ENCODE results near the gene HOXB5.

Gene HOXB5

DNA sequence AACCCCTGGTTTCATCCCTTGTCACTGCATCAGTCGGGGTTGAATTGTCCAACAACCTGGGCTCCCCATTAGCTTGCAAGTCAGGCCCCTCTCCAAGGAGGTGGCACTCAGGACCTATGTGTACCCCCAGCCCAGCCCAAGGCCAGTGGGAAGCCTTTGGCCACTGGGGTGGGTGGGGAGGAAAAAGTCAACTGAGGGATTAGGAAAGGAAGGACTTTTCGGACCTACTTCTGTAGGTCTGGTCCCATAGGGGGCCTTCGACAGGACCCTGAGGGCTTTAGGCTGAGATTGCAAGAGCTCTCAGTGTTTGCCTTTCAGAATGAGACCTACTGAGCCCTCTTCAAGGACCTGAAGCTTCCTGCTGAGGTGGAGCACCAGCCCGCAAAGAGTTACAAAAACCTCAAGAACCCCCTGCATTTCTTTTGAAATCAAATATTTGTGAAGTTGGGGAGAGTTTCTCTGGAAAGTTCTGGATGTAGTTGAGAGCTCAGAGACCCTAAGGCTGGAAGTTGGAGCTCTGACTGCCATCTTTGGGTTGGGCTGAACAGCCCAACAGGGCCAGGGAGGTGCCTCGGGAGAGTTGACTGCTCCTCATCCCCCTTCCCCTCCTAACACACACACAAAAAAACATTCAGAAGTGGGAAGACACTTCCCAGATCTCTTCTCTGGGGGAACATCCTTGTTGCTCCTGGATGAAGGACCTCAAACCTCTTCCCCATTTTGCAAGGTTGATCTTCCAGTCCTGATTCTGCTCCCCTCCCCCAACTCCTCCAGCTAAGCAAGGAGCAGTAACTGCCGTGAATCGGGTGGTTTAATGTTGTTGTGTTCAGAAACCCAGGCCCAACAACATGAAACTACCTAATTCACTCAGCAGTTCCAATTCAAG, 38.4 kb upstream of the HOXB5 start:
- TF ChIP-seq, protein P1, sequence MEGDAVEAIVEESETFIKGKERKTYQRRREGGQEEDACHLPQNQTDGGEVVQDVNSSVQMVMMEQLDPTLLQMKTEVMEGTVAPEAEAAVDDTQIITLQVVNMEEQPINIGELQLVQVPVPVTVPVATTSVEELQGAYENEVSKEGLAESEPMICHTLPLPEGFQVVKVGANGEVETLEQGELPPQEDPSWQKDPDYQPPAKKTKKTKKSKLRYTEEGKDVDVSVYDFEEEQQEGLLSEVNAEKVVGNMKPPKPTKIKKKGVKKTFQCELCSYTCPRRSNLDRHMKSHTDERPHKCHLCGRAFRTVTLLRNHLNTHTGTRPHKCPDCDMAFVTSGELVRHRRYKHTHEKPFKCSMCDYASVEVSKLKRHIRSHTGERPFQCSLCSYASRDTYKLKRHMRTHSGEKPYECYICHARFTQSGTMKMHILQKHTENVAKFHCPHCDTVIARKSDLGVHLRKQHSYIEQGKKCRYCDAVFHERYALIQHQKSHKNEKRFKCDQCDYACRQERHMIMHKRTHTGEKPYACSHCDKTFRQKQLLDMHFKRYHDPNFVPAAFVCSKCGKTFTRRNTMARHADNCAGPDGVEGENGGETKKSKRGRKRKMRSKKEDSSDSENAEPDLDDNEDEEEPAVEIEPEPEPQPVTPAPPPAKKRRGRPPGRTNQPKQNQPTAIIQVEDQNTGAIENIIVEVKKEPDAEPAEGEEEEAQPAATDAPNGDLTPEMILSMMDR (IDR thresholded peaks at IDR 0.05): no peak

DNA sequence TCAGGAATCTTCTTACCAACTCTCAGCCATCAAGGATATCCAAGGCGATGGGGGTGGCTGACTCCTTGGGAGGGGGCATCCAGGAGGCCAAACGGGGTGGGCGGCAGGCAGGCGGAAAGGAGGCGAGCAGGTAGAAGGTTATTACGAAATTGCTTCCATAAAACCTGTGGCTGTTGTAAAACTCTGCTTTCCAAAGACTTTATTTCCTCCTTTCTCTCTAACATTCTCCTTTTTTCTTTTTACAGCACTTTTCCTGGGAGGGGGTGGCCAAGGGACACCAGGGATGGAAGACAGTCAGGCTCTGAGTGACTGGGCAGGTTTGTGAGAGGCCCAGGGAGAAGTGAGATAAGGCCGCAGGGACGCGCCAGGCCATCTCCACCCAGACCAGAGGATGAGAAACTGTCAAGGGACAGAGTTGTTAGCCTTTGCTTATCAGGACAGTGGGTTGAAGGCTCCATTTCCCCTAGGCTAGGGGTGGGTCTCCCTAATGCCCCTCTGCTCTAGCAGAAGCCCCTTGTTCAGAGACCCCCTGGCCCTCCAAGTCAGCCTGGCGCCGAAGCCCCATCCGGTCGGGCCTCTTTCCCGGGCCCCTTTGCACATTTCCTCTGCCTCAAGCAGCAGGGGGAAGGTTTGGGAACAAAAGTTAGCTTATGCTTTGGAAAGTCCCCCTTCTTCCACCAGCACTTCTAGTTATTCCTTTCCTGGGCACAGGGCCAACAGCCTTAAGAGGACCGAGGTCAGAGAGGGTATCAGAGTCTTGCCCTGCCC, 37.5 kb upstream of the HOXB5 start:
- TF ChIP-seq, protein P1 (IDR thresholded peaks at IDR 0.05): no peak

DNA sequence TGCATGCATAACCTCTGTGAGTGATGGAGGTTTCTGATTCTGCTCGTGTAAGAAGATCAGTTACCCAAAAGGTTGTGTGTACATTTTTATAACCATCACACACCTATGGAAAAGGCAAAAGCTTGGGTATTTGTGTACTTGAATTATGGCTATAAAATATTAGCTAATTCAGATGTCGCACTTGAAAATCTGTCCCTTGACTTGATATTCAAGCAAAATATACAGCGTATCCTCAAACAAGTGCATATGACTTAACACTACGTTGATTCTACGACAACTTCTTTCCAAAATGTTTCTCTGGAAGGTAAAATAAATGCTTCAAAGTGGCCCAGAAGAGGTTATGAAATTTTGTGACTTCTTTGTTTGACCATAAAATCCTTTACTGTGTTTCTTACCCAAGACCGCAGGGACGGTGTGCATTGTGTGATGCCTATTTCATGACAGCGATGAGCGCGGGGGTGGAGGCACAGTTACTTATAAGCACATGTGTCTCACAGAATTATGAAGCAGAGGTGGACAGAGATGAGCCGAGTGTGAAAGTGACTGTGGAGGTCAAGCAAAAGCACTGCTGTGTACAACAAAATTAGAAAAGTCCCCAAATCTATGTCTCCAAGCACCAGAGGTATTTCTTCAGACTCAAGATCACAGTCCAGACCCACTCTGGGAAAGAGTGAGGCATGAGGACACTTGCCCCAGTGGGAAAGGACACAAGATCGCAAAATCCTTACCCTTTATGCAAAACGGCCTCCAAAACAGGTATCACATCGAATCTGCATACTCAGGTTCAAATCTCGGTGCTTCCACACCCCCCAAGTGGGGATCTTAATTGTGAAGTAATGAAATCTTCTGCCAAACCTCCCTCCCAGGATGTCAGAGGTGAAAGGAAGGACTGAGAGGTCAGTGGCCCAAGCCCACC, 36.7 kb upstream of the HOXB5 start:
- TF ChIP-seq, protein P1 (IDR thresholded peaks at IDR 0.05): no peak

DNA sequence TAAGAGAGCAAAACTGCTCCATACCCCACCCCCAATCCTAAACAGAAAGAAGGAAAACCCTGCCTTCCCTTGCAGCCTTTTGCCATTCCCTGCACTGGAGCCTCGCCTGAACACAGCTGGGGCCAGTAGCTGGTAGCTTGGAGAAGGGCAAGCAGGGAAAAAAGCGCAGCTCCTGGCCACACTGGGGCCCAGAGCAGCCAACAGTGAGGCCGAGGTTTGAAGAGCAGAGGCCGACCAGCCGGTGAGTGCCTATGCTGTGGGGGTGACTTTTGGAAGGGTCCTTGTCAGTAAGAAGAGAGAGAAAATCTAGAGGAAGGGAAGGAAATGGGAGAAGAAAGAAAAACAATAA, 35.8 kb upstream of the HOXB5 start:
- TF ChIP-seq, protein P1 (IDR thresholded peaks at IDR 0.05): no peak

DNA sequence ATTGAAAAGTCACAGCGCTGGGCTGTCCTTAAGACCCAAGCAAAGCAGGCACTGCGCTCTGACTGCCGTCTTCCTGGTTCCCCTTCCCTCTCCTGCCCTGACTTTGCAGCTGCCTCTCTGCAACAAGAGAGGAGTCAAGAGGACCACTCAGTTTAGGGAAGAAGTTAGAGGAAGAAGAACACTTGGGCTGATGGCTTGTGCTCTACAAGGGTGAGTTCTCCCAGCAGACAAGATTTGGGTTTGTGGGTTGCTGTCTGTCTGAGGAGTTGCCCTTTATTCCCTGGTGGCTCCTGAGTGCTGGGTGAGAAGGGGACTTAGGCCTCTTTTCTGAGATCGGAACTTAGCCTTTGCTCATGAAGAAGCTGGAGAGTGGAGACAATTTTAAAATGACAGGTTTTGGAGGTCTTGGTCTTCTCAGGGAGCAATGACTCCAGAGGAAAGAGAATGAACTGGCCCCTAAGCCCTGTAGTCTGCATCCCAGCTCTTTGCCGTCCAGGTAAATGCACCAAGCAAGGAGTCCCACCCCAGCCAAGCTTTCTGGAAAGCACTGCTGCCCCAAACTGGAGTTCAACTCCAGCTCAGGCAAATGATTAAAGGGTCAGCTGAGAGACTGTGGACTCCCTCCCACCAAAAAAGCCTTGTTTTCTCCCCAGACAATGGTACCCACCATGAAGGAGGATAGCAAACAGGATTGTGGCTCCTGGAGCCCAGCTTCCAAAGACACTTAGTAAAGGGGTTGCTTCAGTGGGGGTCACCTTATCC, 35.3 kb upstream of the HOXB5 start:
- TF ChIP-seq, protein P1 (IDR thresholded peaks at IDR 0.05): no peak

DNA sequence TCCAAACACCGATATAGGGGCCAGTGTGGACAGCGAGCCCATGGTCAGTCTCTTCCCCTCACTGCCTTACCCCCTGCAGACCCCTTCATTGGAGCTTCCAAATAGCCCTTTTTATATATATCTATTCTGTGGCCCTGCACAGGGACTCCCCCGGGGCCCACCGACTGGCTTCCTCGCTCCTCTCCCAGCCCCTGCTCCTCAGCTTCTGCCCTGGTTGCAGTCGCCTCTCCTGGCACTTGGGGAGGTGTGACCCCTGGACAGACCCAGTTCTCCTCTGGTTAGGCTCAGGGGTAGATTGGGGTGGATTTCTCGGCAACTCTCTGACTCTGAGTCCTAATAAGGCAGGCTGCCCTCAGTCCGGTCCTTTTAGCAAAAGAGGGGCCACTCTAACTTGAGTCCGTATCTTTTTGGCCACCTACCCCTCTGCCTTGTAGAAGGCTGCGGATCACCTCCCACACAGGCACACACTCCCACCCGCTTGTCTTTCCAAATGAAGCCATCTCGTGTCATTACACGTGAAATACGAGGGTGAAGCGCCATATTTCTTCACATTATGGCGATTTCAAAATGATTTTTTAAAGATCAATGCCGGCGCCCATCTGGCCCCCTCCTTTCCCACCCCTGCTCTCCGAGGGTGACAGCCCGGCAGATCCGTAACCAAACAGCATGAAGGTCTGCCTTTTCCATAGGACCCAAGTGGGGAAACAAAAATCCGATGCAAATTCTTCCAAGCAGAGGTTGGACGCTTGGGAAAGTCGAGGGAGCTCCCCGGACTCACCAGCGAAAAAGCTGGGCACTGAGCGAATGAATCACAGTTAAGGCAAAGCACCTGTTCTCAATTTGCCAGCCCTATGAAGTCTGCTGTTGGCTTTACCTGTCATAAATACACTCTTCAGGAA, 34.3 kb upstream of the HOXB5 start:
- TF ChIP-seq, protein P1 (IDR thresholded peaks at IDR 0.05): no peak

All from LNCAP (cell line).